Eye (tissue), 1 donor: ENCODE results near the gene TMTC2.

ENCODE experiments used
- DNase-seq: peaks from one replicate; pipeline ENCODE4 v3.0.0-alpha.2; 2015

TMTC2 gene

GRCh38 chr12:82686168-82687020 is at the start of gene TMTC2:
Gene TMTC2 (plus strand): TSS chr12:82686906.
- peak; percentile 98 for DNase-seq

- DNase-seq: no peak
Observed at GRCh38 chr12:82638324-82638723, 48.4 kb upstream of the TMTC2 start.

GRCh38 chr12:82644896-82645295 is 41.8 kb upstream of the TMTC2 start:
- no peak for DNase-seq

GRCh38 chr12:82645414-82645813 is 41.3 kb upstream of the TMTC2 start:
- DNase-seq: no peak

- no peak for DNase-seq
Observed at GRCh38 chr12:82647853-82648252, 38.9 kb upstream of the TMTC2 start.

- DNase-seq: no peak
Observed at GRCh38 chr12:82648259-82648909, 38.3 kb upstream of the TMTC2 start.

- no peak for DNase-seq
Observed at GRCh38 chr12:82650627-82651337, 35.9 kb upstream of the TMTC2 start.

- DNase-seq: no peak
Observed at GRCh38 chr12:82651489-82651888, 35.2 kb upstream of the TMTC2 start.

- no peak for DNase-seq
Observed at GRCh38 chr12:82652071-82652470, 34.6 kb upstream of the TMTC2 start.

- no peak for DNase-seq
Observed at GRCh38 chr12:82655751-82656150, 31.0 kb upstream of the TMTC2 start.

GRCh38 chr12:82659343-82660207 is 27.1 kb upstream of the TMTC2 start:
- DNase-seq: no peak

GRCh38 chr12:82660541-82661325 is 26.0 kb upstream of the TMTC2 start:
- no peak for DNase-seq

GRCh38 chr12:82663893-82664292 is 22.8 kb upstream of the TMTC2 start:
- DNase-seq: no peak

GRCh38 chr12:82665142-82665923 is 21.4 kb upstream of the TMTC2 start:
- DNase-seq: no peak

GRCh38 chr12:82666830-82667229 is 19.9 kb upstream of the TMTC2 start:
- no peak for DNase-seq

GRCh38 chr12:82671673-82672195 is 15.0 kb upstream of the TMTC2 start:
- DNase-seq: no peak

- DNase-seq: peak; percentile 44
Observed at GRCh38 chr12:82672811-82673495, 13.8 kb upstream of the TMTC2 start.

- peak; percentile 36 for DNase-seq
Observed at GRCh38 chr12:82673698-82674097, 13.0 kb upstream of the TMTC2 start.

- DNase-seq: no peak
Observed at GRCh38 chr12:82675246-82675645, 11.5 kb upstream of the TMTC2 start.

- DNase-seq: peak; percentile 76
Observed at GRCh38 chr12:82682326-82682725, 4.4 kb upstream of the TMTC2 start.
